HG03066 (cell line): ENCODE data around the gene ATP2B3.
A peak's percentile ranks its signal among the peaks of the same experiment; 100 is the strongest.

Experiments
- ATAC-seq: cut with Tn5 transposase; IDR thresholded peaks from one replicate; pipeline ENCODE4 v1.9.1; 2021; ENCODE audit warnings: low read depth; ENCODE audit not compliant: unreplicated experiment

ATP2B3 gene

GRCh38 chrX:153530411-153531129 is 13.1 kb downstream of the ATP2B3 start:
- ATAC-seq: no peak

GRCh38 chrX:153533091-153533490 is 15.6 kb downstream of the ATP2B3 start:
- ATAC-seq: no peak

DNA sequence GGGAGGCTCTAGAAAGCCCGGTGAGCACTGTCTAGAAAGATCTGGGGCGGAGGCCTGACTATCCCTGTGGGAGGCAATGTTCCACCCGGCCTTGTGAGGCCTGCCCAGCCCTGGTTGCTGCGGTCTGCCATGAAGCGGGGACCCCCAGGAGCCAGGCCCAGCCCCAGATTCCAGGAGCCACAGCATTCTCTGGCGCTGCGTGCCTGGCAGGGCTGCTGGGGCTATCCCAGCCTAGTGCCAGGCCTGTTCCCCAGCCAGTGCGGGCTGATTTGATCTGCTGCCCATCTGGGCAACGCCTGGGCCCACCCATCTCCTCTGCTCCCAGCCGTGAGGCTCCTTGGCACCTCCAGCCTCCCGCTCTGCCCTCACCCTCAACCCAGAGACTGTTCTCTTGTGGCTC is 19.6 kb downstream of the ATP2B3 start:
- ATAC-seq: no peak

DNA sequence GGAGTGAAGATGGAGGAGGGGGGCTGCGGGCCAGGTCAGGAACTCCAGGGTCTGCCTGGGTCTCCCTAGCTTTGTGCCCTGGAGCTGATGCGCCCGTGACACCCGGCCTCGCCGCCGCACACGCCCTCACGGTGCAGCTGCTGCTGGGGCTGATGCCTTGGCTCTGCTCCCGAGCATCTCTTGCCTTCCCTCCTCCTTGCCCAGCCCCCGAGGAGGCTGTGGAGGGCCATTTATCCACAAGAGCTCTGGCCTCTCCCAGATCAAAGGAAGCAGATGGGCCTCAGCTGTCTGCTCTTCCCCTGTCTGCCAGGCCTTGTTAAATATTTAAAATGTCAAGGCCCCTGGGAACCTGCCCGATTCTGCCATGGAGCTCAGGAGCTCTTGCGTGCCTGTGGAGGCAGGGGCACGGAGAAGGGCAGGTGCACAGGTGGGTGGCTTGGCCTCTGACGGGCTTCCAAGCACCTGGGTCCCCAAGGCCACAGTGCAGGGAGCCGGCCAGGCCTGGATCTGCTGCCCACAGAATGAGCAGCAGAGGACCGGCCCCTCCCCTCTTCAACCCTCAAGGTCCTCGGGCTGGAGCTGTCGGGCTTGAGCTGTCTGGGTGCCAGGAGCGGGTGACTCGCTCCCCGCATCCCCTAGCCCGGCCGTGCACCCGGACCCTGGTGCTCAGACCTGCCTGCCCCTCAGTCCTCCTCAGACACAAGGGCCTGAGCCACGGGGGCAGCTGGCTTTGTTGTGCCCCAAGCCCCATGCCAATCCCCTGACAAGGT is 20.3 kb downstream of the ATP2B3 start:
- ATAC-seq: no peak

DNA sequence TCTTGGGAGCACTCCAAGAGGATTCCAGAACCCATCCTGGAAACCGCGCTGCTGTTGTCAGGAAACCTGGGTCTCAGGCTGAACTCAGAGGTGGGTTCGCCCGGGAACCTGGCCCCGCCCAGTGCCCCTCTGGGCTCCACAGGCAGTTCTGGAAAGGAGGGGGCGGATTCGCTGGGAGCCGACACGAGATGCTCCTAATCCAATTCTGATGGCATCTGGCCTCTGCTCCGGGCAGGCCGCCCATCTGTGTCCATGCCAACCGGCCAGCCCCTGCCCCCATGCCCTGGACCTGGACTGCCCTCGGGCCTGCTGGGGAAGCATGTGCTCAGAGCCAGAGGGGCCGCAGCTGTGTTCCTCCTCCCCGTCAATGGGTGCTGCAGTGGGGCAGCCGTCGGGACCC is 21.0 kb downstream of the ATP2B3 start:
- no peak for ATAC-seq

DNA sequence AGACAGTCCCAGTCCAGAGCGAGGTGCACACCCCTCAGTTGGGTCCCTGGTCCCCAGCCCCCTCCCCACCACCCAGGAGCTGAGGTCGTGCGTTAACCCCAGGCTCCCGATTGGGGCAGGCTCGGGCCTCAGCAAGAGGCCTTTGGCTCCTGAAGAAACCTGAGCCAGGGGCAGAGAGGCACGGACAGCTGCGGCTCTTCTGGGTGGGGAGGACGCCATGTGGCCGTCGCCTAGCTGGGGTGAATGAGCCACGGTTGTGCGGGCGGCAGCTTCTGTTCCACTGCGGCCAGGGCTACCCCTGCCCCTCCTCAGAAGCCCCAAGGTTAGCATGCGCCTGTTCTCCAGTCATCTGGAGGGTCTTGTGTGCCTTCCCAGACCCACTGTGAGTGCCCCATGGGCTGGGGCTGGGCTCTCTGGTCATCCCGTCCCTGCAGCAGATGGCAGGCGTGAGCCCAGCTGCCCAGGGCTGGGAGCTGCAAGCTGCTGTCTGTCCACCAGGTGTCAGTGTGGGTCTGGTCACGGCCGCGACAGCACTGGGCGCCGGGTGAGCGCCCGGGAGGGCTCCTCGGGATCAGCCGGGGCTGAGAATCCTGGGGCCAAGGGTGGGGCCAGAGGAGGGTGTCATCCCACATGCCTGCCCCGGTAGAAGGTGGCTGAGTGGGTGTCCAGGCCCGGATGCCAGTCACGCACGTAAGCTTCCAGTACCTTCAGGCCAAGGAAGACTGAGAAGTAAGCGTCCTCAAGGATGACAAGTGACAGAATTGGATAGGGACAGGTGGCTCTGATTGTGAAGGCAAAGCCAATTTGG is 21.9 kb downstream of the ATP2B3 start:
- peak; percentile 85 for ATAC-seq

DNA sequence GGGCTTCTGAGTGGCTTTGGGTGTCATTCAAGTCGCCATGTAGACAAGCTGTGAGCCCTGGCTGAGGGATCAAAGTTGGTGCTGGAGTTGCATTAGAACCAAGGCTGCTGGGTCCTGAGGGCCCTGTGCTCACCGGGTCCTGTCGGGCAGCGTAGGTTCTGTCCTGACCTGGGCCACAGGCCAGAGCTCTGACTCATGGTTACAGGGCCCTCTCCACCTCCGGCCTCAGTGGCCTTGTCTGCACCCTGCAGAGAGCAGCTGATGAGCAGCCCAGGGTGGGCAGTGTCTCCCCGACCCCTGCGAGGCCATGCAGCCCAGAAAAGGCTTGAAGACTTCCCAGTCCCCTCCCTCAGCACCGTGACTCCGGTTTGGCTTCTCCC is 22.5 kb downstream of the ATP2B3 start:
- no peak for ATAC-seq

DNA sequence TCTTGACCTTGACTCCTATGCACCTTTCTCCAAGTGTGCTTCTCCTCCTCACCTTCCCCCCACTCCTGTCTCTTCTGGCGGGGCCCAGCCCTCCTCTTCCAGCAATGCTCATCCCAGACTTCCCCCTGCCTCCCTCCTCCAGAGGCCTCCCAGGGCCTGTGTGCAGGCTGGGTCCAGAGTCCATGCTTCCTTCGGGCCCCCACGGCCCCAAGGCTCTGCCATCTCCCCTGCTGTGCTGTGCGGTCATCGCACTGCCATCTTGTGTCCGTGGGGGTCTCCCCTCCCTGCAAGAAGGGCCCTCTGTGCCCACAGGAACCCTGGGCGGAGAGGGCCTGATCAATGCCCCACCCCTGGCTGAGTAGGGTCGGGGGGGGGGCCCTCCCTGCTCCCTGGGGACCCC is 27.3 kb downstream of the ATP2B3 start:
- no peak for ATAC-seq

- no peak for ATAC-seq
Measured at GRCh38 chrX:153546386-153546785, 28.9 kb downstream of the ATP2B3 start.

GRCh38 chrX:153547195-153547594 is 29.8 kb downstream of the ATP2B3 start:
- ATAC-seq: no peak

GRCh38 chrX:153549231-153549630 is 31.8 kb downstream of the ATP2B3 start:
- ATAC-seq: no peak

- no peak for ATAC-seq
Measured at GRCh38 chrX:153549807-153550206, 32.4 kb downstream of the ATP2B3 start.

DNA sequence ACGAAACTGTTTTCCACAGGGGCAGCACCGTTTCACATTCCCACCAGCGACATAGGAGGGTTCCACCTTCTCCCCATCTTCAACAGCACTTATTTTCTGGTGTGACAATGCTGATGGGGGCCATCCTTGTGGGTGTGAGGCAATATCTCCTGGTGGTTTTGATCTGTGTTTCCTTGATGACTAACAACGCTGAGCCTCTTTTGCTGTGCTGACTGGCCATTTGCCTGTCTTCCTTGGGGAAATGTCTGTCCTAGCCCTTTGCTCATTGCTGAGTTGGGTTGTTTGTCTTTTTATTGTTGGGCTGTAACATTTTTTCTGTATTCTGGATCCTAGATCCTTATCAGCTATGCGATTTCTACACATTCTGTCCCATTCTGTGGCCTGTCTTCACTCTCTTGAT is 33.7 kb downstream of the ATP2B3 start:
- no peak for ATAC-seq

DNA sequence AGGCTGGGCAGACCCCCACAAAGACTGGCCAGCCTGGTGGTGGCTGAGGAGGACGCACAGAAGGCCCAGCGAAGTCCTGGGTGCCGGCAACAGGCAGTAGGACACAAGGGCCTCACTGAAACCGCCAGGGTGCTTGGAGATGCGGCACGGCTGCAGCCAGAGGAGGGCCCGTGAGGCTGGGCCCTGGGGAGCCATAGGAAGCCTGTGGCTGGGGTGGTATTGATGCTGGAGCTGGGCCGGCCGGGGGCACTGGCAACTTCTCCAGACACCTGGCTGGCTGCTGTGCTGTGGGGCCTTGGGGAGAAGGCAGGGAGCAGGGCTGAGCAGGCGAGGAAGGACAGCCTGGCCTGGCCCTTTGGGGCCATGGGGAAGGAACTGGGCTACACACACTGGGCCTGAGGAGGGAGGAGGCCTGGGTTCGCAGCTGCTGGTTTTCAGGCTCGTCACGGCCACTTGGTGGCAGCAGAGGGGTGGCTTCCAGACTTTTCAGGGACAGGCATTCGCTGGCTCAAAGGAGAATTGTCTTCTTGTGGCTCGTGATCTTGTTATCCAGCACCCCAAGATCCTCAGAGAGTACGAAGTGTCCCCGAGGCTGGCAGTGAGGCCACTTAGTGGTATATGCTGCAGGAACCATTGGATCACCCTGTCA is 37.2 kb downstream of the ATP2B3 start:
- no peak for ATAC-seq

GRCh38 chrX:153556767-153557166 is 39.3 kb downstream of the ATP2B3 start:
- ATAC-seq: no peak

DNA sequence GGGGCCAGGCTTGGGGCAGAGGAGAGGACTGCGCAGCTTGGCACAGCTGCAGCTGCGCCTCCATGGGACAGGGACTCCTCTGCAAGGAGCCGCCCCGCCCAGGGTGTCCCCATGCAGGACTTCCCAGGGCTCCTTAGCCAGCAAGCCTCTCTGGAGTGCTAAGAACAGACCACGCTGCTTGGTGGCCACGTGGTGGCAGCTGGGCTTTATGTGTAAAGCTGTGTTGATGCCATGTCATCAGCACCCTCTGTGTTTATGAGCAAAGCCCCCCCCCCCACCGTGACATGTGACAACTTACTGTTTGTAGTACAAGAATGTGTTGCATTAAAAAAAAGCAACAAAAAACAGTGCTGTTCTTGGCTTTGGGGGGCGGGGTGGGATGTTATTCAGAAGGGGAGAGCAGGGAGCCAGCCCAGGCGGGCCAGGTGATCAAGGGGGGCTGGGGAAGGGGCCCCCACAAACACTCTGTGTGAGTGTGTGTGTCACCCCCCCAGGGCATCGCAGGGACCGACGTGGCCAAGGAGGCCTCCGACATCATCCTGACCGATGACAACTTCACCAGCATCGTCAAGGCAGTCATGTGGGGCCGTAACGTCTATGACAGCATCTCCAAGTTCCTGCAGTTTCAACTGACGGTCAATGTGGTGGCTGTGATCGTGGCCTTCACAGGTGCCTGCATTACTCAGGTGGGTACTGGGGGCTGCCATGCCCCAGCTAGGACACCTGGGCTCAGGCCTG is 40.3 kb downstream of the ATP2B3 start:
- no peak for ATAC-seq

DNA sequence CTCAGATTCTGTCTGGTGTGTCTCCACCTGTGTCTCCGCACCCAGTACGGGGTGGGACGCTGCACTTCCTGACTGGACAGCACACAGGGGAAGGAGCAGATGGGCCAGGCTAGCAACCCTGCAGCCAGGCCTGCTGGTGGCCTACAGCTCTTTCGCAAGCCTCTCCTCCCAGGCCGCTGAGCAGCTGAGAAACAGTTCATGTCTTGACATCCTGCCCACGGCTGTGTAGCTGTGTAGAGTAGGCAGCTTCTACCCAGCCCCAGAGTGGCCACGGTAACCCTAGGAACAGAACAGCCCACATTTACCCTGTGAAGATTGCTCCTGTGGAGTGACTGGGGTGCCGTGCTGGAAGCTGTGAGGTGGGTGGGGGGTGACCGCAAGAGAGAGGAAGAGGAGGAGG is 42.6 kb downstream of the ATP2B3 start:
- ATAC-seq: no peak

- ATAC-seq: no peak
Measured at GRCh38 chrX:153560466-153560865, 43.0 kb downstream of the ATP2B3 start.

GRCh38 chrX:153561337-153561736 is 43.9 kb downstream of the ATP2B3 start:
- no peak for ATAC-seq

GRCh38 chrX:153562546-153562945 is 45.1 kb downstream of the ATP2B3 start:
- no peak for ATAC-seq
